Activated T-cell treated with anti-CD3 and anti-CD28 coated beads for 48 hours (primary cell): Measurements from ENCODE around the gene MSI2.

Experiments used
- DNase-seq: peaks from one replicate; pipeline ENCODE4 v3.0.0-alpha.2; 2020; ENCODE audit warnings: low read depth

Gene MSI2

DNA sequence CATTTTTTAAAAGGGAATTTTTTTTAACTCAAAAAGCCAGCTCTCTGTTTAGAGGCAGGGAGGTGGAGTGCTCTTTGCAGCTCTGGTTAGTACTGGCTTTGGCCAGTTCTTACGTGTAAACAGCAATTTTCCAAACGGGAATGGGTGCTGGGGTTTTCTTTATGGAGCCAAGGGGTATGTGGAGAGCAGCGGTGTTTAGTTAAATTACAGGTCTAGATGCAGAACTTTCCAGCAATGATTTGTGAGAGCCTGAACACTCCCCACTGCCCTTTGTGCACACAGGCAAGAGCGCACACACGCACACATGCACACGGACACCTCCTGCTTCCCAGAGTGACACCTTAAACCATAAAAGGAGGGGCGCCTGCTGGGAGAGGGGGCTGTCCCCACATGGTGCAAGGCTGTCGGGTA is 140.2 kb downstream of the MSI2 start:
- DNase-seq = no peak

DNA sequence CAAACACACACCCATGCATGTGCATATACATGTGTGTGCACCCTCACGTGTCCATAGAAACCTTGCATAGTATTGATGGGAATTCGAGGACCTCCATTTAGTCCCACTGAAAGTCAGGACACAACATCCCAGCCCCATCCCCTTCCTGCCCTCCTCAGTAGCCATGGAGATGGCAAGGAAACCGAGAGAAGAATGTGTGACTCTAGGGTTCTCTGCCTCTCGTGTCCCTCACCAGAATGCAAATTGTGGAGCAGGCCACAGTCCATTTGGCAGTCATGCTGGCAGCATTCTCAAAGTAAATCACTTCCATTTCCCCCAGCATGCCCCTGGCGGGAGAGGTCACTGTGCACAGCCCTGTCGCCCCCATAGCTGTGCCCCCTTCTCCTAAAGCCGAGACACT is 141.1 kb downstream of the MSI2 start:
- no peak for DNase-seq

- DNase-seq = no peak
Observed at GRCh38 chr17:57399690-57400089, 143.4 kb downstream of the MSI2 start.

DNA sequence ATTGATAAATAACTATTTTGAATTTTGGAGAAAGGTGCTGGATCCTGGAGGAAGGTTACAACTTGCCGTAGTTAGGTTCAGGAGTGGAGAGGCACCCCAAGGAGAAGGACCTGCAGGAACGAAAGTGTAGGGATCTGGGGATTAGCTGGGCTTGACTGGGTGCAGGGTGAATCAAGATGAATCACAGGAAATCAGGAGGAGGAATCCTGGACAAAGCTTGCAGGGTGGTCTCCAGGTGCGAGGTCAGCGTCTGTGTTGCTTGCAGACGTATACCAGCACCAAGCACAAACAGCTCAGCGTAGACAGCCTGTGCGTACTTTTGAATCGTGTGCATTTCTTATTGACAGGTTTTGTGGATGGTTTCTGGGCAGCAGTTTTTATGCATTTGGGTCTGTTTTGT is 144.3 kb downstream of the MSI2 start:
- DNase-seq = no peak

GRCh38 chr17:57401556-57402488 is 145.5 kb downstream of the MSI2 start:
- DNase-seq = no peak

DNA sequence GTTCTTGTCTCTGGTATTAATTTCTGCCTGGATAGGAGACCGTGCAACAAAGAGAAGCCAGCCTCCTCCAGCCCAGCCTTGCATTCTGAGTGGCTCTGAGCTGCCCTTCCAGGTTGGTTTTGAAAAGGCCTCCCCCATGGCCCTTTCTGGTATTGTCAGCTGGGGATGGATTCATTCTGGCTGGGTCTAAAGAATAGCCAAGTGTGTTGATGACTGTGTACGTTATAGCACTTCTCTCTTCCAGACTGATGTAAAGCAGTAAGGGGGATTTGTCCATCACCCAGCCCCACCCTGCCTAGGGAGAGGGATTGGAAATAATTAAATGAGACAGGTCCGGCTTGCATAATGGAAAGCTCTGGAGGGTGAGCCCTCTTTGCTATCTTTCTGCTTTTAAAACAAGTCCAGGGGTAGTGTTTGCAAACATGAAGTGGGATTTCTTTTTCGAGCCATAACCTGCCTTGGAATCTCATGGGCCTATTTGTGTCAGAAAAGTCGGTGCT is 146.4 kb downstream of the MSI2 start:
- no peak for DNase-seq

- no peak for DNase-seq
Observed at GRCh38 chr17:57403236-57403635, 146.9 kb downstream of the MSI2 start.

GRCh38 chr17:57404073-57404472 is 147.8 kb downstream of the MSI2 start:
- no peak for DNase-seq

GRCh38 chr17:57404795-57405490 is 148.6 kb downstream of the MSI2 start:
- no peak for DNase-seq

- no peak for DNase-seq
Observed at GRCh38 chr17:57405491-57406072, 149.3 kb downstream of the MSI2 start.

DNA sequence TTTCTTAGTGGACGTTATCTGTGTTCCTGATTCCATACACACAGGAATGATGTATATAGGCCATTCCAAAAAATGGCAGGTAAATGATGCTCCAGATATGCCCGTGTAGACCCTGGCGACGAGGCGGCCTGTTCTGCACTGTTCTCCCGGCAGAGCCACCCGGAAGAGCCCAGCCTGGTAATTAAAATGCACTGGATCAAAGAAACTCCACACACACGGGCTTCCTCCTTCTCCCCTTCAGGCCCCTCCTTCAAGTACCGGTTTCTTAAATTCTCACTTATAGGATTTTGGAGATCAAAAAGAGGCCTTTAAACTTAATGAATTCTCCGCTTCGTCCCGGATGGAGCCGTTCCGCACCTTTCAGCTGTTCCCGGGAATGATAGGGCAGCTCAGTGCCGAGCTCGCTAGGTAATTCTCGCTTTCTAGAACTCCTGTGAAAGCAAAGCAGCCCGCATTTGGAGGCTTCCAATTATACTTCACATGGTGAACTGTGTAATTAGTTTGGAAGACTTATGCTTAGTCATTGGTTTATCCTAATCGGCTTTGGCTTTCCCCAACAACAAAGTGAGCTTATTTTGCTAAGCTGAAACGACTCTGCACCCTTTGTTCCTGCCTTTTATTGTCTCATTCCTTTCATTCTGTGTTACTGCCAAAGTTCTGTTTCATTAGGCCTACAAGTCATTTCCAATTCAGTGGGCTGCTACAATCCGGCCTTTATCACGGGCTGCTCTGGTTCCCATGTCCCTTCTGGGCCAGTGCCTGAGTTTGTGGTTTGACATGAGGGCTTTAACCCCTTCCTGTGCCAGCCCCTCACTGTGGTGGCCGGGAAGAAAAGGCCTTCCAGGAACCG is 150.0 kb downstream of the MSI2 start:
- DNase-seq = no peak

GRCh38 chr17:57406981-57407286 is 150.6 kb downstream of the MSI2 start:
- no peak for DNase-seq

DNA sequence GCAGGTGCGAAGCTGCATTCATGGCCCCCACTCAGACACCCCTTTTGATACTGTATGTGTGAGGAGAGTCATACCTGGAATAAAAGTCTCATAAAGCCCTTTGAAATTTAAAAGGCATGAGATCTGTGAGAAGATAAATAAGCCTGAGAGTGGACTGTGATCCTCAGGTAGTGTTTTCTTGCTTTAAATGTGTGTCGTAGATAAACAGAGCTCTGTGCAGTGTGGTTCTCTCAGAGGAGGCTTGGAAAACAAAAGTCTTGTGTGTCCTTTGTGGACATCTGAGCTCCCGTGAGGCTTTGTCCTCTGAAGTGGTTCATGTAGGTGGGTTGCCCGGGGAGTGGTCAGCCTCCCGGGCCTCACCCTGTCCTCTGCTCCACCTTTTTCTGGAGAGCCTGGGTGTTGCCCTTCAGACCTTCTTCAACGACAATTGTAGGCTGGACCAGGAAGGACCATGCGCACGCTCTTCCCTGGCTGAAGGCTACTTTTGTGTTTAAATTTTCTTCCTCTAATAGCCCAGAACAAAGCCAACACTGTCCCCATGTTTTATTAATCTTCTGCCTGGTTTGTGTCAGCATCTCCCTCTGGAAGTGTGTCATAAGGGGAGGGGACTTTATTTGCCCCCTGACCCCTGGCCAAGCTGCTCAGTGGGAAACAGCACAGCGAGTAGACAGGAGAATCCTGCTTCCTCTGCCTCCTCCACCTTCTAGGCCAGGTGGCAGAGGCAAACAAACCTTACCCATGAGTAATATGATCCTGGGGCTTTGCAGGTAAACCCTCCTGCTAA is 151.2 kb downstream of the MSI2 start:
- no peak for DNase-seq

DNA sequence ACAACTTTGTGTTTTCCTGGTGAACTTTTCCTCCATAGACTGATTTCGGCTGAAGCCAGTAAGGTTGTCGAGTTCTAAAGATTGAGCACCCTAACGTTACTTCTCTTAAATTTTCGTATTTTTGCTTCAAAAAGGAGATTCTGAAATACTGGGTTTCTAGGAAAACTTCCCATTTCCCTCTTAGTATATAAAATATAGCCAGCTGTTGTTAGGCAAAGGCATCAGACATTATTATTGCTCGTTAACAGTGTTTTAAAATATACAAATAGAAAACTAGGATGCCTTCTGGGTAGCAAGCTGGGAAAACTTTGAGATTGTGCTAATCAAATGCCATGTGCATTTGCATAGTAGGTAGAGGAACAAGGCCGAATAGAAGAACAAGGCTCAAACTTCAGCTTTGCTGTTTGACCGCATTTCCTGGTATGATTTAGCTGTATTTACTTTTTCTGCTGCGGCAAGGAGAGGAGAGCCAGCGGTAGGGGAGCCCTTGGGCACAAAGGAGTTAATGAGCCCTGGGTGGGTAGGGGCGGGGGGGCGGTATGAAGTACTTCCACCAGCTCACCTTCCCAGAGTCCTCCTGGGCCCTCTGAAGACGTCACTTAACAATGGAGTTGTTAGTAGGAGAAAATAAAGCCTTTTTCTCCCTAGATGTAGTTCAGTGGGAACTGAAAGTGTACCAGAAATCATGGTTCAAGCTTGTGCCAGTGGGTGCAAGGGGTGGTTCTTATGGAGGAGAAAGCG is 151.9 kb downstream of the MSI2 start:
- DNase-seq = peak; percentile 13

DNA sequence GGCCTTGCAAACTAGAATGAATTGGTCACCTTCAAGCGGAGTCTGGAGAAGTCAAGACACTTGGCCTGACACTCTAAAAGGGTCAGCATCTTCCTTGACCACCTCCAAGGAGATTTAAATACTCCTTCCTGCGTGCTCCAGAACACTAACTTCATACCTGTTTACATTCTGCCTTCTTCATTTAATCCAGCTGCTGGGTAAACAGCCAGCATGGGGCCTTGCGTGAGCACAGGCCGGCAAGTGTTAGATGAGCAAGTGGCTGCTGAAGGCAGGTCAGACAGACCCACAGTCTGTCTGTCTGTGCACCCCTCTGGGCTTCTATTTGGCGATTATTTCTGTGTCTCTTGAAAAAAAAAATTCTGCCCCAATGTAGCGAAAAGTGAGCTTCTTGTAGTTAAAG is 153.8 kb downstream of the MSI2 start:
- DNase-seq = no peak

- DNase-seq = no peak
Observed at GRCh38 chr17:57412520-57413096, 156.3 kb downstream of the MSI2 start.

GRCh38 chr17:57413848-57414651 is 157.7 kb downstream of the MSI2 start:
- DNase-seq = no peak

- DNase-seq = no peak
Observed at GRCh38 chr17:57415751-57416207, 159.5 kb downstream of the MSI2 start.

DNA sequence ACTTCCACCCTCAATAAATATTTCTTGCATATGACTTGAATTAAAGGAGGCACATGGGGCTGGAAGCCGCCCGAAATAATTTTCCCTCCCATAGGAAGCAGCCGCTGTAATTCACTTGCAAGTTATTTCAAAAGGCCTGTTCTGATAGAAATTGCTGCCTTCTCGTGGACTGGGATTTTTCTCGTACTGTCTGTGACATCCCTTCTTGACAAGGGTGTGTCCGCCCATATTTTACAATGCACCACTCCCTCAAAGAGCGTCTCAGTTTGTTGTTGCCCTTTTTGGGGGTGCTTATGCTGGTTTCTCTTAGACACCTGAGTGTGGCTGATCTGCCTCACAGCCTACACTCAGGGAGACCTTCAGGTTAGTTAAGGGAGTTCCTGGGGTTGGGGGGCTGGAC is 160.0 kb downstream of the MSI2 start:
- DNase-seq = no peak
